OCI-LY7 (cell line): Measurements from ENCODE around the gene PRIM2. TPM values are rescaled to one million over a fixed set of nuclear protein-coding genes. Genes with fewer than 3 reads are reported as not detected.

Experiments
- BruUV-seq: library from RNA; stranded (reverse); fragments of 400-500 nt; replicated peaks from 2 replicates; lab custom pipeline; 2021; lab: Mats Ljungman, UMichigan
- CTCF ChIA-PET: fragments of 300-600 bp; sonication (Branson Sonifier 250); formaldehyde crosslinking; loops from one replicate; lab custom pipeline; 2022; ENCODE audit warnings: antibody characterized with exemption; ENCODE audit not compliant: unreplicated experiment; lab: Charles Lee
- POLR2A ChIA-PET: fragments of 300-600 bp; sonication (Branson Sonifier 250); formaldehyde crosslinking; loops from one replicate; lab custom pipeline; 2022; ENCODE audit warnings: antibody characterized with exemption; lab: Charles Lee
- DNase-seq: peaks from one replicate; pipeline ENCODE4 v3.0.0-alpha.2; 2015; ENCODE audit warnings: low spot score
- H2AFZ ChIP-seq: fragments of 200-600 bp; sonication (generic), shearing (Covaris generic); 2 replicates; pipeline ENCODE4 v1.6.1; 2014; ENCODE audit warnings: mild to moderate bottlenecking, antibody characterized with exemption, low read length, moderate library complexity
- H3K27ac ChIP-seq: fragments of 200-600 bp; sonication (generic); 2 replicates; pipeline ENCODE4 v1.5.1; 2014; ENCODE audit warnings: mixed run types, low read depth, mild to moderate bottlenecking, moderate library complexity, low read length, inconsistent platforms; ENCODE audit not compliant: poor library complexity, severe bottlenecking
- H3K36me3 ChIP-seq: fragments of 200-600 bp; sonication (generic); 2 replicates; pipeline ENCODE4 v1.6.1; 2014; ENCODE audit warnings: mild to moderate bottlenecking, antibody characterized with exemption, low read length, moderate library complexity, mixed read lengths; ENCODE audit not compliant: insufficient read depth
- H3K4me1 ChIP-seq: fragments of 200-600 bp; sonication (generic); 2 replicates; pipeline ENCODE4 v1.5.1; 2014; ENCODE audit warnings: mild to moderate bottlenecking, low read length; ENCODE audit not compliant: insufficient read depth, poor library complexity, severe bottlenecking
- H3K4me2 ChIP-seq: fragments of 200-600 bp; sonication (generic); 2 replicates; pipeline ENCODE4 v1.6.1; 2014; ENCODE audit warnings: mild to moderate bottlenecking, low read length
- H3K4me3 ChIP-seq: fragments of 200-600 bp; sonication (generic); 2 replicates; pipeline ENCODE4 v1.5.1; 2014; ENCODE audit warnings: mild to moderate bottlenecking, low read depth, low read length; ENCODE audit not compliant: poor library complexity, severe bottlenecking
- H3K79me2 ChIP-seq: fragments of 200-600 bp; sonication (generic); 2 replicates; pipeline ENCODE4 v1.6.1; 2016; ENCODE audit warnings: low read depth, mild to moderate bottlenecking, low read length, moderate library complexity, mixed read lengths; ENCODE audit not compliant: insufficient read depth
- H3K9me2 ChIP-seq: fragments of 200-600 bp; sonication (generic); 2 replicates; pipeline ENCODE4 v1.6.1; 2016; ENCODE audit warnings: mild to moderate bottlenecking, low read length, mixed read lengths; ENCODE audit not compliant: insufficient read depth
- H3K9me3 ChIP-seq: fragments of 200-600 bp; sonication (generic); 2 replicates; pipeline ENCODE4 v1.6.1; 2014; ENCODE audit warnings: mild to moderate bottlenecking, mixed run types, low read length, mixed read lengths
- H4K20me1 ChIP-seq: fragments of 200-600 bp; sonication (generic); 2 replicates; pipeline ENCODE4 v1.6.1; 2014; ENCODE audit warnings: mild to moderate bottlenecking, antibody characterized with exemption, low read length, moderate library complexity, mixed read lengths; ENCODE audit not compliant: insufficient read depth
- CTCF ChIP-seq: fragments of 200-600 bp; sonication (generic); conservative IDR thresholded peaks from 2 replicates; pipeline ENCODE4 v1.5.1; 2014; ENCODE audit warnings: mild to moderate bottlenecking, antibody characterized with exemption, low read length, moderate library complexity, mixed read lengths
- EZH2phosphoT487 ChIP-seq: fragments of 200-600 bp; sonication (generic); IDR thresholded peaks from 2 replicates; pipeline ENCODE4 v1.6.1; 2018; ENCODE audit warnings: low read depth, borderline replicate concordance, mild to moderate bottlenecking, mixed run types, antibody characterized with exemption, low read length, moderate library complexity, mixed read lengths
- intact Hi-C: fragments of 100-400 bp; cut with micrococcal nuclease; formaldehyde crosslinking; loops from one replicate; pipeline ENCODE4 v1.10.0; 2022; ENCODE audit not compliant: unreplicated experiment
- total RNA-seq, 2 experiments: library from RNA; depleted of rRNA in 1 of 2; stranded (reverse); fragments of >200 nt in 1 of 2; shearing (Covaris generic) in 1 of 2; gene quantifications; 2 replicates each; pipeline ENCODE4 v1.2.3, GENCODE V29; 2014 to 2022

Gene PRIM2
- total RNA-seq, 2 experiments from 2014 or later = 28.6 to 41.4 TPM

- H3K27ac ChIP-seq = no peak overlapping the region
- H3K9me3 ChIP-seq = no peaks in the 10 kb centered on the region
- no peaks in the 10 kb centered on the region for H3K36me3 ChIP-seq
- H3K4me3 ChIP-seq = no peak overlapping the region
- BruUV-seq = no TSS peak
- intact Hi-C loops = no loop called here
- H3K4me2 ChIP-seq = no peak overlapping the region
- no peaks in the 10 kb centered on the region for H4K20me1 ChIP-seq
- no peaks in the 10 kb centered on the region for H3K79me2 ChIP-seq
- H3K4me1 ChIP-seq = no peaks in the 10 kb centered on the region
- H3K9me2 ChIP-seq = no peaks in the 10 kb centered on the region
- ChIA-PET CTCF (no interaction called here), POLR2A (no interaction called here)
- TF ChIP-seq CTCF (no peak), EZH2phosphoT487 (no peak)
- DNase-seq = no peak
- H2AFZ ChIP-seq = no peak overlapping the region
Measured at GRCh38 chr6:57298741-57299140, 18.7 kb upstream of the PRIM2 start.

DNA sequence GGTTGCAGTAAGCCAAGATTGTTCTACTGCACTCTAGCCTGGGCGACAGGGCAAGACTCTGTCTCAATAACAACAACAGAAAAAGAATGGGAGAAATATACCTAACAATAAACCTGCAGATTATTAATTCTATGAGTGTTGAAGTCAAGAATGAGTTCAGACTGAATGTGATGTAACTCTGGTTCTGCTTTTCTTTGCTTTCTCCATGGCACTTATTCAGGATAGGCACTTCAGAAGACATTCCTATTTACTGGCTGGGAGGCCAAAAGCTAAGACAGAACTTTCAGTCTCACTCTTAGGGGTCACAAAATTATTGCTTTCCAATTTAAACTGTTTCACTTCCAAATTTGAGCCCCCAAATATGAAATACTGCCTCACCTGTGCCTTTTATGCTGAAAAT lies 15.7 kb upstream of the PRIM2 start:
- no peak overlapping the region for H2AFZ ChIP-seq
- intact Hi-C loops = no loop called here
- no peaks in the 10 kb centered on the region for H3K4me1 ChIP-seq
- H3K27ac ChIP-seq = no peak overlapping the region
- no peak for DNase-seq
- ChIA-PET POLR2A (no interaction called here), CTCF (no interaction called here)
- H3K36me3 ChIP-seq = no peaks in the 10 kb centered on the region
- no peak overlapping the region for H3K4me2 ChIP-seq
- H3K9me2 ChIP-seq = no peaks in the 10 kb centered on the region
- no peak for TF ChIP-seq CTCF
- TF ChIP-seq EZH2phosphoT487 = no peak
- no TSS peak for BruUV-seq
- H4K20me1 ChIP-seq = no peaks in the 10 kb centered on the region
- H3K79me2 ChIP-seq = no peaks in the 10 kb centered on the region
- H3K9me3 ChIP-seq = no peaks in the 10 kb centered on the region
- no peak overlapping the region for H3K4me3 ChIP-seq

- ChIA-PET POLR2A (no interaction called here), CTCF (no interaction called here)
- Histone ChIP-seq H3K4me2 (no peak overlapping the region), H3K4me1 (no peaks in the 10 kb centered on the region), H2AFZ (no peak overlapping the region), H3K9me2 (no peaks in the 10 kb centered on the region), H3K27ac (no peak overlapping the region), H3K36me3 (no peaks in the 10 kb centered on the region), H4K20me1 (no peaks in the 10 kb centered on the region), H3K9me3 (no peaks in the 10 kb centered on the region), H3K4me3 (no peak overlapping the region), H3K79me2 (no peaks in the 10 kb centered on the region)
- TF ChIP-seq EZH2phosphoT487 (no peak), CTCF (no peak)
- no peak for DNase-seq
- intact Hi-C loops = no loop called here
- BruUV-seq = no TSS peak
Measured at GRCh38 chr6:57302477-57302876, 15.0 kb upstream of the PRIM2 start.
